A549 (cell line): ENCODE results near the gene P2RY8.

Source experiments
- EHMT2 ChIP-seq: fragments of 200-600 bp; sonication (generic); IDR thresholded peaks from 2 replicates; pipeline ENCODE4 v1.6.1; 2016; ENCODE audit warnings: antibody characterized with exemption, low read depth, mild to moderate bottlenecking, moderate library complexity
- ZFP36 ChIP-seq: fragments of 450-650 bp; IDR thresholded peaks from 2 replicates; pipeline ENCODE4 v1.6.1; 2014; ENCODE audit warnings: borderline replicate concordance; ENCODE audit not compliant: partially characterized antibody
- TF ChIP-seq, protein P1 (sequence below): fragments of >200 bp; sonication (Bioruptor Twin); formaldehyde crosslinking; IDR thresholded peaks from 3 replicates; pipeline ENCODE4 v1.5.1; 2016
- TF ChIP-seq, protein P2 (sequence below): fragments of 450-650 bp; IDR thresholded peaks from 2 replicates; pipeline ENCODE4 v1.6.1; 2014; ENCODE audit warnings: antibody characterized with exemption

DNA sequence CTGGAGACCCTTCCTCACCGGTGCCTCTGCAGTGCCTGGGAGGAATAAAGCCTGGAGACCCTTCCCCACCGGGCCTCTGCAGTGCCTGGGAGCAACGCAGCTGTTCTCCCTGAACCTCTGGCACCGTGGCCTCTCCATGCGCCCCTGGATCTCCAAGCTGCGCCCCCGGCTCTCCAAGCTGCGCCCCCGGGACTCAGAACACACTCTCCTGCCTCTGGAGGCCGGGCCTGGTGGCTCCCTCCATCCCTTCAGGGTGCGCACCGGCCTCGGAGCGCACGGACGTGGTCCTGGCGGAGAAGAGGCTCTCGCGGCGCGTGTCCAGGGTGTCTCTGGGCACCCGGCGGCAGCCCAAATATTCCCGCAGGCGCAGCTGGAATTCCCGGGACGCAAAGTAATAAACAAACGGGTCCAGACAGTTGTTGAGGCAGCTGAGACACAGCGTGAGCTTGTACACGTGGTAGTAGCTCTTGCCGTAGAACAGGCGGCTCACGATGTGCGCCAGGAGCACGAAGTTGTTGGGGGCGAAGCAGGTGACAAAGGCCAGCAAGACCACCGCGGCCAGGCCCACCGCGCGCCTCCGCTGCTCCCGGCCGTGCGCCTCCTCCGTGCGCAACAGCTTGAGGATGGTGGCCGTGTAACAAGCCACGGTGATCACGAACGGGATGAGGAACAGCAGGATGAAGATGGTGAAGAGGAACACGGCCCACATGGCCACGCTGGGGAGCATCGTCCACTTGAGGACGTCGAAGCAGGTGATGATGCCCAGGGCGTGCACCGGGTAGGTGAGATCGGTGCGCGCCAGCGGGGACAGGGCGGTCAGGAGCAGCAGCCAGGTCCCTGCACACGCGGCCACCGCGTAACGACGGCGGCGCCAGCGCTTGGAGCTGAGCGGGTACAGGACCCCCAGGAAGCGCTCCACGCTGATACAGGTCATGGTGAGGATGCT, 71.4 kb downstream of the P2RY8 start:
- TF ChIP-seq, protein P1, sequence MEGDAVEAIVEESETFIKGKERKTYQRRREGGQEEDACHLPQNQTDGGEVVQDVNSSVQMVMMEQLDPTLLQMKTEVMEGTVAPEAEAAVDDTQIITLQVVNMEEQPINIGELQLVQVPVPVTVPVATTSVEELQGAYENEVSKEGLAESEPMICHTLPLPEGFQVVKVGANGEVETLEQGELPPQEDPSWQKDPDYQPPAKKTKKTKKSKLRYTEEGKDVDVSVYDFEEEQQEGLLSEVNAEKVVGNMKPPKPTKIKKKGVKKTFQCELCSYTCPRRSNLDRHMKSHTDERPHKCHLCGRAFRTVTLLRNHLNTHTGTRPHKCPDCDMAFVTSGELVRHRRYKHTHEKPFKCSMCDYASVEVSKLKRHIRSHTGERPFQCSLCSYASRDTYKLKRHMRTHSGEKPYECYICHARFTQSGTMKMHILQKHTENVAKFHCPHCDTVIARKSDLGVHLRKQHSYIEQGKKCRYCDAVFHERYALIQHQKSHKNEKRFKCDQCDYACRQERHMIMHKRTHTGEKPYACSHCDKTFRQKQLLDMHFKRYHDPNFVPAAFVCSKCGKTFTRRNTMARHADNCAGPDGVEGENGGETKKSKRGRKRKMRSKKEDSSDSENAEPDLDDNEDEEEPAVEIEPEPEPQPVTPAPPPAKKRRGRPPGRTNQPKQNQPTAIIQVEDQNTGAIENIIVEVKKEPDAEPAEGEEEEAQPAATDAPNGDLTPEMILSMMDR = no peak
- TF ChIP-seq, protein P2, sequence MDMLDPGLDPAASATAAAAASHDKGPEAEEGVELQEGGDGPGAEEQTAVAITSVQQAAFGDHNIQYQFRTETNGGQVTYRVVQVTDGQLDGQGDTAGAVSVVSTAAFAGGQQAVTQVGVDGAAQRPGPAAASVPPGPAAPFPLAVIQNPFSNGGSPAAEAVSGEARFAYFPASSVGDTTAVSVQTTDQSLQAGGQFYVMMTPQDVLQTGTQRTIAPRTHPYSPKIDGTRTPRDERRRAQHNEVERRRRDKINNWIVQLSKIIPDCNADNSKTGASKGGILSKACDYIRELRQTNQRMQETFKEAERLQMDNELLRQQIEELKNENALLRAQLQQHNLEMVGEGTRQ = no peak
- TF ChIP-seq ZFP36 (no peak), EHMT2 (no peak)
